AML-193 (cell line): ENCODE results near the gene CAB39L.
"Not testable (repeated sequence)": the region's sequence is repeated elsewhere in the genome, so short reads cannot be mapped to it uniquely, and the experiment has no call there.

Source experiments
- DNase-seq, 2 experiments: peaks; one replicate each; lab custom pipeline; 2025; lab: John Stamatoyannopoulos, UW

Gene CAB39L

GRCh38 chr13:49343731-49344130 lies 100.1 kb downstream of the CAB39L start:
- no peak for DNase-seq

- no peak for DNase-seq
Observed at GRCh38 chr13:49343255-49343654, 100.6 kb downstream of the CAB39L start.

GRCh38 chr13:49342454-49342853 lies 101.4 kb downstream of the CAB39L start:
- DNase-seq = no peak

GRCh38 chr13:49341941-49342340 lies 101.9 kb downstream of the CAB39L start:
- DNase-seq = no peak

GRCh38 chr13:49341517-49341916 lies 102.3 kb downstream of the CAB39L start:
- no peak for DNase-seq

- DNase-seq = no peak
Observed at GRCh38 chr13:49340161-49340560, 103.7 kb downstream of the CAB39L start.

GRCh38 chr13:49336655-49337054 lies 107.2 kb downstream of the CAB39L start:
- DNase-seq = no peak

- no peak for DNase-seq
Observed at GRCh38 chr13:49330546-49330864, 113.4 kb downstream of the CAB39L start.

- no peak for DNase-seq
Observed at GRCh38 chr13:49329831-49330545, 113.9 kb downstream of the CAB39L start.

GRCh38 chr13:49327145-49327544 lies 116.7 kb downstream of the CAB39L start:
- not testable (repeated sequence) for DNase-seq

GRCh38 chr13:49326222-49326917 lies 117.5 kb downstream of the CAB39L start:
- no peak for DNase-seq

- no peak for DNase-seq
Observed at GRCh38 chr13:49323344-49323743, 120.5 kb downstream of the CAB39L start.

- no peak for DNase-seq
Observed at GRCh38 chr13:49322702-49323101, 121.2 kb downstream of the CAB39L start.

GRCh38 chr13:49320975-49321374 lies 122.9 kb downstream of the CAB39L start:
- DNase-seq = no peak

GRCh38 chr13:49319951-49320350 lies 123.9 kb downstream of the CAB39L start:
- DNase-seq = no peak

- no peak for DNase-seq
Observed at GRCh38 chr13:49319551-49319950, 124.3 kb downstream of the CAB39L start.

GRCh38 chr13:49315756-49316482 lies 127.9 kb downstream of the CAB39L start:
- no peak for DNase-seq

GRCh38 chr13:49315036-49315565 lies 128.8 kb downstream of the CAB39L start:
- no peak for DNase-seq

GRCh38 chr13:49314344-49314882 lies 129.5 kb downstream of the CAB39L start:
- no peak for DNase-seq

- no peak for DNase-seq
Observed at GRCh38 chr13:49311816-49312215, 132.0 kb downstream of the CAB39L start.

- DNase-seq = no peak
Observed at GRCh38 chr13:49310251-49310650, 133.6 kb downstream of the CAB39L start.

- no peak for DNase-seq
Observed at GRCh38 chr13:49308921-49309408, 134.9 kb downstream of the CAB39L start.
